GM19455 (cell line): ENCODE data around the gene TBC1D5.
A peak's percentile ranks its signal among the peaks of the same experiment; 100 is the strongest.
"Not testable (repeated sequence)": the region's sequence is repeated elsewhere in the genome, so short reads cannot be mapped to it uniquely, and the experiment has no call there.

ENCODE experiments used
- ATAC-seq: cut with Tn5 transposase; IDR thresholded peaks from one replicate; pipeline ENCODE4 v1.9.1; 2021; ENCODE audit not compliant: unreplicated experiment

TBC1D5 gene

GRCh38 chr3:17714473-17714872, 28.0 kb downstream of the TBC1D5 start:
- no peak for ATAC-seq

GRCh38 chr3:17709236-17709810, 33.1 kb downstream of the TBC1D5 start:
- no peak for ATAC-seq

GRCh38 chr3:17707813-17708543, 34.5 kb downstream of the TBC1D5 start:
- no peak for ATAC-seq

- not testable (repeated sequence) for ATAC-seq
These were observed 36.4 kb downstream of the TBC1D5 start for GRCh38 chr3:17705991-17706390.

GRCh38 chr3:17699815-17700214, 42.6 kb downstream of the TBC1D5 start:
- ATAC-seq = not testable (repeated sequence)

- ATAC-seq = not testable (repeated sequence)
These were observed 46.8 kb downstream of the TBC1D5 start for GRCh38 chr3:17695665-17696064.

- not testable (repeated sequence) for ATAC-seq
These were observed 48.8 kb downstream of the TBC1D5 start for GRCh38 chr3:17693670-17693999.

GRCh38 chr3:17692846-17693669, 49.4 kb downstream of the TBC1D5 start:
- not testable (repeated sequence) for ATAC-seq

- ATAC-seq = no peak
These were observed 54.9 kb downstream of the TBC1D5 start for GRCh38 chr3:17687566-17687965.

- no peak for ATAC-seq
These were observed 55.8 kb downstream of the TBC1D5 start for GRCh38 chr3:17686613-17687012.

- ATAC-seq = no peak
These were observed 58.8 kb downstream of the TBC1D5 start for GRCh38 chr3:17683542-17684207.

GRCh38 chr3:17680530-17680929, 61.9 kb downstream of the TBC1D5 start:
- ATAC-seq = no peak

- peak; percentile 66 for ATAC-seq
These were observed 64.2 kb downstream of the TBC1D5 start for GRCh38 chr3:17678116-17678741.

GRCh38 chr3:17674082-17674686, 68.2 kb downstream of the TBC1D5 start:
- ATAC-seq = no peak

- ATAC-seq = no peak
These were observed 69.9 kb downstream of the TBC1D5 start for GRCh38 chr3:17672506-17672905.

- no peak for ATAC-seq
These were observed 71.7 kb downstream of the TBC1D5 start for GRCh38 chr3:17670749-17671148.

GRCh38 chr3:17664923-17665322, 77.5 kb downstream of the TBC1D5 start:
- no peak for ATAC-seq

GRCh38 chr3:17656264-17656663, 86.2 kb downstream of the TBC1D5 start:
- ATAC-seq = peak; percentile 13

- peak; percentile 70 for ATAC-seq
These were observed 86.7 kb downstream of the TBC1D5 start for GRCh38 chr3:17655743-17656142.

GRCh38 chr3:17649748-17650147, 92.7 kb downstream of the TBC1D5 start:
- not testable (repeated sequence) for ATAC-seq
